ENCODE data around the gene PDX1.

PDX1 gene

DNA sequence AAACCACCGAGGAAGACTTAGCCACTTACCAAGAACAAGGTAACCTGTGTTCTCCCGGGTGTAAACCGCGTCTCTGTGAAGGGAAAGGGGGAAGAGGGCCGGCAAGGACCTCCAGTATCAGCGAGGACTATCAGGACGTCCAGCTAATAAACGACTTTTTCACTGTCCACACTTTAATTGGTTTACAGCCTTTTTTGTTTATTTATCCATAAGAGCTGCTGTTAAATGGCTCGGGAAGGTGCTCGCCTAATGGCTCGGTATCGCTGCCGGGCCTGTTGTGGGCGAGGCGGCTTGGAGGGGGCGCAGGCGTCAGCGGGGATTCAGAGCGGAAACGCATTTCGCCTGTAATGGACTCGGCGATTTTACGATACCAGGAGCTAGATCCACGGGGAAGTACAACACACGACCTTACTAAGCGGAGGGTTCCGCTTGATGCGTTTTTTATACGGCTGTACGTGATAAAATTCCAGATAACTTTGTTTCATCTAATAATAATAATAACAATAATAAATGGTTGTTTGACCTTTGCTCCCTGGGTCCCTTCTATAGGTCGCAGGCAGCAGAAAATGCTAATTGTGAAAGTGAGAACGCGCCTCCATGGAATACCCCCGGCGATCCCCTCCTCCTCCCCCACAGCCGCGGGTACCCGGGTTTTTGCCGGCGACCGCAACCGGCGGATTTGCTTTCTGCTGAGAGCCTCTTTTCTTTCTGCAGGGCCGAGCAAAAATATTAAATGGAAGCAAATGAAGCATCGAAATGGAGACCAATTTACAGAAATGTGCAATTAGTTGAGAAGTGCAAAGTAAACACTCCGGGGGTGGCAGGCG lies 2.5 kb upstream of the PDX1 start:
- H3K9me3 ChIP-seq (ENCODE audit: severe bottlenecking), result peaks cover 51% of the 10 kb centered on the region

DNA sequence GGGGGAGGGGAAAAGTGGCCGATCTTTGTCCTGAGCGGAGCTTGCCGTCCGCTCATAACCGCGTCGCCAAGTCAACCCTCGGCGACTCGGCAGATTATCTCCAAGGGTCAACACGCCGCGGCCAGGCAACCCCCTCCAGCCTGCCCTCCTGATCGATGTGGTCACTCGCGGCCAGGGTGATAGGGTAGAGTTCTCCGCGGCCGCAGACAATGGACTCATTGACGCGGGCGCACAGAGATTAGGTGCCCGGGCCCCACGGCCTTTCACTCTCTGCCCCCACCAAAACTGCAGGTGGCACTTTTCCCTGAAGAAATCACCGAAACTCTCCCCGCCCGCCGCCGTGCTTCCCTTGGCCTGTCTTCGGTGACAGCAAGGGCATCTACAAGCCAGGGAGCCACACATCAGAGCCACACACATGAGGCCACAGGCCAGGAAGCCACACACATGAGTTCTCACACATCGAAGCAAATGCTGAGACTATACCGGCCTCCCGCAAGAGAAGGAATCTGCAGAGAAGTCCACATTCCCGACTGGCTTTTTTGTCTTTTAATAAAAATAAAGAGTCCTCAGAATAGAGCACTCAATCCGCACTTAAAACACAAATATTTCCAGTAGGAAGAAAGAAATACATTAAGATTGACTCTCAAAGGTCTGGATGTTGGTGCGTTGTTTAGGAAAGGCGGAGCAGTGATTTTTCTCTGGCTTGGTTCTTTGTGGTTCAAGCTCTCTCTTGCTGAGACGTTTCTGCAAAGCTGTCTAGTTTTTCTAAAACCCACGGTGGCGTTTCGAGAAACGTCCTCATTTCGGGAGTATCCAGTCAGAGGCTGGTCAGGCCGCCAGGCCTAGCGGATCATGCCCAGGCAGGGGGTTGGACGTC lies 1.5 kb upstream of the PDX1 start:
- H3K36me3 ChIP-seq, result no peaks in the 10 kb centered on the region
- peaks cover 60% of the 10 kb centered on the region for H3K9me3 ChIP-seq (ENCODE audit: severe bottlenecking)
- H3K27me3 ChIP-seq (ENCODE audit: insufficient read depth, low read depth, severe bottlenecking), result peaks cover 98% of the 10 kb centered on the region
- no peak for DNase-seq
- no peak for TF ChIP-seq CTCF (IDR thresholded peaks at IDR 0.05; ENCODE audit: low read depth, low read length)
- H3K4me3 ChIP-seq (ENCODE audit: low read depth, low read length), result no peak overlapping the region
- no peak overlapping the region for H3K27ac ChIP-seq

More for the DNA sequence above, 2.5 kb upstream of the PDX1 start:
- DNase-seq, result no peak
- Histone ChIP-seq H3K36me3 (no peaks in the 10 kb centered on the region), H3K27ac (no peak overlapping the region), H3K27me3 (ENCODE audit: insufficient read depth, low read depth, severe bottlenecking) (peaks cover 98% of the 10 kb centered on the region), H3K4me3 (ENCODE audit: low read depth, low read length) (no peak overlapping the region)
- no peak for TF ChIP-seq CTCF (IDR thresholded peaks at IDR 0.05; ENCODE audit: low read depth, low read length)

- Histone ChIP-seq H3K27ac (no peak overlapping the region), H3K9me3 (ENCODE audit: severe bottlenecking) (peaks cover 68% of the 10 kb centered on the region), H3K27me3 (ENCODE audit: insufficient read depth, low read depth, severe bottlenecking) (peaks cover 98% of the 10 kb centered on the region), H3K36me3 (no peaks in the 10 kb centered on the region), H3K4me3 (ENCODE audit: low read depth, low read length) (no peak overlapping the region)
- no peak for TF ChIP-seq CTCF (IDR thresholded peaks at IDR 0.05; ENCODE audit: low read depth, low read length)
- no peak for DNase-seq
Measured at GRCh38 chr13:27918918-27919658, 712 bp upstream of the PDX1 start.

- Histone ChIP-seq H3K27ac (no peak overlapping the region), H3K9me3 (ENCODE audit: severe bottlenecking) (peaks cover 73% of the 10 kb centered on the region), H3K4me3 (ENCODE audit: low read depth, low read length) (peak overlapping the region; percentile 42), H3K27me3 (ENCODE audit: insufficient read depth, low read depth, severe bottlenecking) (peaks cover 98% of the 10 kb centered on the region), H3K36me3 (no peaks in the 10 kb centered on the region)
- DNase-seq, result no peak
- no peak for TF ChIP-seq CTCF (IDR thresholded peaks at IDR 0.05; ENCODE audit: low read depth, low read length)
Measured at GRCh38 chr13:27919659-27919933, 204 bp upstream of the PDX1 start.

DNA sequence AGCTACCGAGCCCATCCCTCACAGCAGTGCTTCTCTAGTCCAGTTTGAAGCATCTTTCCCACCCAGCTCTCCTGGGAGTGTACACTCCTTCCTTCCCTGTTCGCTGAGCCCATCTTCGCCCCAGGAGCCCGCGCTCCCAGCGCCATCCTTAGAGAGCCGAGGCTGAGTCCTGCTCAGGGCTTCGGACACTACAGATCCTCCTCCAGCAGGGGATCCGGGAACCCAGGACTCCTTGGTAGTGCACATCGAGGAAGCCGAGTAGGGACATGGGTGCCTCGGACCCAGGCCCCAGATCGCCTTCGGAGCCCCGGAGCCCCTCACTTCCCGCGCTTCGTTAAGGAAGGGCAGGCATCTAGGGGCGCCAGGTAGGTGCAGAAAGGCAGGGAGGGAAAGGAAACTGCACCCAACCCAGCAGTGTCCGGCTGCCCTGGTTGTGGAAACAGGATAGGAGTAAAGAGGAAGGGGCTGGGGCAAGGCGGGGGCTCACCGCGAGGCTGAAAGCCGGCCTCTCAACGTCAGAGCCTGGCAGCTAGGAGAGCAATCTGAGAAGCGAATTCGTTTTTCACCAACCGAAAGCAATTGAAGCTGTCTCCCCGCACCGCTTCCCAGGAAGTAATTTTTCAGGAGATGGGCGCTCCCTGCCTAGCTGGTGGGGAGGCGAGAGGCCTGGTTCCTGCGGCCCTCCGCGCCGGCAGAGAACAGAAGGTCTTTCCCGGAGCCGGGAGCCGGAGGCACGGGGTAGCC lies 1.0 kb downstream of the PDX1 start:
- H3K4me3 ChIP-seq (ENCODE audit: low read depth, low read length), result peak overlapping the region; percentile 42
- TF ChIP-seq CTCF (IDR thresholded peaks at IDR 0.05; ENCODE audit: low read depth, low read length), result 0 out of 2 replicates have a peak, but pooled peaks have one; percentile 7
- DNase-seq, result peak; percentile 40
- H3K36me3 ChIP-seq, result no peaks in the 10 kb centered on the region
- peaks cover 100% of the 10 kb centered on the region for H3K27me3 ChIP-seq (ENCODE audit: insufficient read depth, low read depth, severe bottlenecking)
- H3K27ac ChIP-seq, result no peak overlapping the region
- peaks cover 80% of the 10 kb centered on the region for H3K9me3 ChIP-seq (ENCODE audit: severe bottlenecking)
